A549 (cell line): ENCODE measurements around the gene SLC34A2. TPM values are rescaled to one million over a fixed set of nuclear protein-coding genes. Genes with fewer than 3 reads are reported as not detected.
"Not testable (repeated sequence)": the region's sequence is repeated elsewhere in the genome, so short reads cannot be mapped to it uniquely, and the experiment has no call there.

Source experiments
- ATAC-seq, 2 experiments: fragments of 200-7000 bp in 1 of 2; fragments of >200 bp in 1 of 2; cut with Nextera tagmentation in 1 of 2; cut with Tn5 transposase in 1 of 2; 3 replicates each; pipeline versions ENCODE4 v1.8.0 to v1.9.1; 2018 to 2020; ENCODE audit warnings: mild to moderate bottlenecking in 1 of 2, moderate library complexity in 1 of 2
- CTCF ChIA-PET: fragments of 300-600 bp; sonication (Branson Sonifier 250); formaldehyde crosslinking; extraction: SDS; loops from one replicate; lab custom pipeline; 2021; ENCODE audit warnings: antibody characterized with exemption, inconsistent platforms; lab: Yijun Ruan, JAX
- POLR2A ChIA-PET: fragments of 350-600 bp; formaldehyde crosslinking; extraction: SDS; loops from one replicate; lab custom pipeline; 2021; ENCODE audit warnings: antibody characterized with exemption, inconsistent platforms; lab: Yijun Ruan, JAX
- DNase-seq, 2 experiments: peaks; one replicate each; pipeline versions ENCODE4 v3.0.0 to v3.0.0-alpha.2; 2011 to 2016; ENCODE audit warnings: low read depth in 1 of 2, low spot score in 1 of 2
- FAIRE-seq: peaks from 2 replicates; lab custom pipeline; 2011; peaks lifted over from hg19 to GRCh38; lab: Jason Lieb, UNC
- H3K27ac ChIP-seq, 2 experiments: fragments of >200 bp; sonication (Bioruptor Twin); formaldehyde crosslinking; 3 replicates each; pipeline ENCODE4 v1.5.1; 2016 to 2017
- H3K4me1 ChIP-seq: fragments of >200 bp; sonication (Bioruptor Twin); formaldehyde crosslinking; 3 replicates; pipeline ENCODE4 v1.6.1; 2016
- H3K4me2 ChIP-seq: fragments of >200 bp; sonication (Bioruptor Twin); formaldehyde crosslinking; 3 replicates; pipeline ENCODE4 v1.6.1; 2016
- H3K4me3 ChIP-seq: fragments of >200 bp; sonication (Bioruptor Twin); formaldehyde crosslinking; 3 replicates; pipeline ENCODE4 v1.5.1; 2016
- H3K9me3 ChIP-seq: fragments of >200 bp; sonication (Bioruptor Twin); formaldehyde crosslinking; 3 replicates; pipeline ENCODE4 v1.6.1; 2016
- BHLHE40 ChIP-seq: IDR thresholded peaks from 2 replicates; pipeline ENCODE4 v1.6.1; 2012; ENCODE audit warnings: low read depth, low read length, inconsistent platforms
- CHD2 ChIP-seq: fragments of 150-350 bp; IDR thresholded peaks from 2 replicates; pipeline ENCODE4 v1.6.1; 2014; ENCODE audit warnings: low read length; ENCODE audit not compliant: partially characterized antibody
- CHD4 ChIP-seq: fragments of 200-600 bp; sonication (generic); IDR thresholded peaks from 2 replicates; pipeline ENCODE4 v1.6.1; 2016; ENCODE audit warnings: antibody characterized with exemption, mild to moderate bottlenecking, borderline replicate concordance
- EHMT2 ChIP-seq: fragments of 200-600 bp; sonication (generic); IDR thresholded peaks from 2 replicates; pipeline ENCODE4 v1.6.1; 2016; ENCODE audit warnings: antibody characterized with exemption, low read depth, mild to moderate bottlenecking, moderate library complexity
- HEYL ChIP-seq: fragments of 250-450 bp; sonication (Bioruptor Pico); IDR thresholded peaks from 2 replicates; pipeline ENCODE4 v1.8.0; 2021; ENCODE audit warnings: mild to moderate bottlenecking, moderate library complexity
- HOXB13 ChIP-seq: fragments of 250-450 bp; sonication (Bioruptor Pico); IDR thresholded peaks from 2 replicates; pipeline ENCODE4 v1.5.0; 2020; ENCODE audit warnings: low read depth, mild to moderate bottlenecking, moderate library complexity
- JUN ChIP-seq, 2 experiments: fragments of >200 bp; sonication (Bioruptor Twin); formaldehyde crosslinking; IDR thresholded peaks; 2 replicates in 1 of 2; 3 replicates in 1 of 2; pipeline ENCODE4 v1.6.1; 2016 to 2017
- KDM1A ChIP-seq: fragments of 200-600 bp; sonication (generic); IDR thresholded peaks from 2 replicates; pipeline ENCODE4 v1.6.1; 2016; ENCODE audit warnings: low read depth, mild to moderate bottlenecking
- POLR2A ChIP-seq: IDR thresholded peaks from 2 replicates; pipeline ENCODE4 v1.6.1; 2012; ENCODE audit warnings: mild to moderate bottlenecking, low read length
- RAD21 ChIP-seq, 2 experiments: fragments of >200 bp in 1 of 2; sonication (Bioruptor Twin) in 1 of 2; formaldehyde crosslinking in 1 of 2; IDR thresholded peaks in 1 of 2; conservative IDR thresholded peaks in 1 of 2; 2 replicates in 1 of 2; 3 replicates in 1 of 2; pipeline ENCODE4 v1.6.1; 2012 to 2018; ENCODE audit warnings: inconsistent platforms in 1 of 2
- TFCP2L1 ChIP-seq: fragments of 250-450 bp; sonication (Bioruptor Pico); IDR thresholded peaks from 2 replicates; pipeline ENCODE4 v1.5.0; 2021; ENCODE audit warnings: mild to moderate bottlenecking
- WGBS: methylation state at CpG from one replicate; pipeline ENCODE4 v1.1.6; 2017; ENCODE audit errors: missing lambda C conversion rate; 5-methylcytosine and 5-hydroxymethylcytosine counted together
- polyA plus RNA-seq, 4 experiments: library from polyadenylated mRNA; depleted of rRNA in 3 of 4; stranded (reverse); fragments of >200 nt; fragmentation: RNase III in 1 of 4; extraction: RNeasy Plus Mini Kit Qiagen cat#74134 plus additional on column Dnase treatment in 1 of 4; gene quantifications; 2 replicates in 3 of 4; 3 replicates in 1 of 4; pipeline ENCODE4 v1.2.3, GENCODE V29; 2011 to 2017
- TF ChIP-seq, protein P1 (sequence below): fragments of 200-600 bp; sonication (generic); IDR thresholded peaks from 2 replicates; pipeline ENCODE4 v1.6.1; 2016; ENCODE audit warnings: antibody characterized with exemption, mild to moderate bottlenecking, moderate library complexity
- TF ChIP-seq, protein P2 (sequence below): fragments of 250-450 bp; sonication (Bioruptor Pico); IDR thresholded peaks from 2 replicates; pipeline ENCODE4 v1.5.0; 2021; ENCODE audit warnings: mild to moderate bottlenecking, moderate library complexity, borderline replicate concordance
- TF ChIP-seq, protein P3 (sequence below): IDR thresholded peaks from 2 replicates; pipeline ENCODE4 v1.6.1; 2012
- TF ChIP-seq, protein P4 (sequence below): fragments of 150-350 bp; IDR thresholded peaks from 2 replicates; pipeline ENCODE4 v1.6.1; 2014; ENCODE audit warnings: low read depth, mild to moderate bottlenecking, low read length
- TF ChIP-seq, protein P5 (sequence below): fragments of 450-650 bp; IDR thresholded peaks from 2 replicates; pipeline ENCODE4 v1.6.1; 2014; ENCODE audit warnings: antibody characterized with exemption
- TF ChIP-seq, protein P6 (sequence below): IDR thresholded peaks from 2 replicates; pipeline ENCODE4 v1.6.1; 2012

The SLC34A2 gene
- polyA plus RNA-seq, 2 of the 4 experiments (the other 2 are of a cell fraction): 0.03 to 0.08 TPM

DNA sequence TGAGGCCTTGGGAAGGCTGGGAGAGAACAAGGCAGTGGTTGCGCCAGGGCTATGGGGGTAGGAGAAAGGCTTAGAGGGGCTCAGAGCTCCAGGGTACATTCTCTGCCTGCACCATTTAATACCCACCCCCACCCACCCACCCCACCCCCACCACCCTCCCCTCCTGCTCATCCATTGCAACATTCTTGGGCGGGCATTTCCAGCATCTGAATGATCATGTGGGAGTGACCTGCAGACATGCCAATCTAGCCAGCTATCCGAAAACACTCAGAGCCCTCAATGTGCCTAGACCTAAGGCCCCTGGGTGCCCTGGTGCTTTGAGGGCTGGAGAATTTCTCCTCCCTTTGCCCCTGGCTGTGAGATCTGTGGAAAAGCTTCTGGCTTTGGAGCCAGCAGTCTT lies 3.1 kb downstream of the SLC34A2 start:
- no peak for ATAC-seq
- POLR2A ChIA-PET: no interaction called here
- H3K27ac ChIP-seq: no peak overlapping the region
- no peaks in the 10 kb centered on the region for H3K9me3 ChIP-seq
- peaks cover 8% of the 10 kb centered on the region; the same call in 1 of the 3 replicates for H3K4me1 ChIP-seq
- no peak for FAIRE-seq
- H3K4me3 ChIP-seq: no peak overlapping the region
- WGBS: 88% methylated on average over 1 of the region's 3 CpGs
- TF ChIP-seq, protein P1, sequence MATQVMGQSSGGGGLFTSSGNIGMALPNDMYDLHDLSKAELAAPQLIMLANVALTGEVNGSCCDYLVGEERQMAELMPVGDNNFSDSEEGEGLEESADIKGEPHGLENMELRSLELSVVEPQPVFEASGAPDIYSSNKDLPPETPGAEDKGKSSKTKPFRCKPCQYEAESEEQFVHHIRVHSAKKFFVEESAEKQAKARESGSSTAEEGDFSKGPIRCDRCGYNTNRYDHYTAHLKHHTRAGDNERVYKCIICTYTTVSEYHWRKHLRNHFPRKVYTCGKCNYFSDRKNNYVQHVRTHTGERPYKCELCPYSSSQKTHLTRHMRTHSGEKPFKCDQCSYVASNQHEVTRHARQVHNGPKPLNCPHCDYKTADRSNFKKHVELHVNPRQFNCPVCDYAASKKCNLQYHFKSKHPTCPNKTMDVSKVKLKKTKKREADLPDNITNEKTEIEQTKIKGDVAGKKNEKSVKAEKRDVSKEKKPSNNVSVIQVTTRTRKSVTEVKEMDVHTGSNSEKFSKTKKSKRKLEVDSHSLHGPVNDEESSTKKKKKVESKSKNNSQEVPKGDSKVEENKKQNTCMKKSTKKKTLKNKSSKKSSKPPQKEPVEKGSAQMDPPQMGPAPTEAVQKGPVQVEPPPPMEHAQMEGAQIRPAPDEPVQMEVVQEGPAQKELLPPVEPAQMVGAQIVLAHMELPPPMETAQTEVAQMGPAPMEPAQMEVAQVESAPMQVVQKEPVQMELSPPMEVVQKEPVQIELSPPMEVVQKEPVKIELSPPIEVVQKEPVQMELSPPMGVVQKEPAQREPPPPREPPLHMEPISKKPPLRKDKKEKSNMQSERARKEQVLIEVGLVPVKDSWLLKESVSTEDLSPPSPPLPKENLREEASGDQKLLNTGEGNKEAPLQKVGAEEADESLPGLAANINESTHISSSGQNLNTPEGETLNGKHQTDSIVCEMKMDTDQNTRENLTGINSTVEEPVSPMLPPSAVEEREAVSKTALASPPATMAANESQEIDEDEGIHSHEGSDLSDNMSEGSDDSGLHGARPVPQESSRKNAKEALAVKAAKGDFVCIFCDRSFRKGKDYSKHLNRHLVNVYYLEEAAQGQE: no peak
- TF ChIP-seq TFCP2L1 (CRISPR knock-in tag) (no peak), RAD21 (conservative IDR thresholded peaks at IDR 0.05 in 1 of 2, IDR thresholded peaks at IDR 0.05 in 1 of 2) (no peak)
- no peak overlapping the region for H3K4me2 ChIP-seq
- no peak for DNase-seq
- CTCF ChIA-PET: interaction anchor here (0.6 kb wide), 1 partner anchor 327 kb away, joined by 3 read pairs; no protein-coding TSS in a partner anchor

DNA sequence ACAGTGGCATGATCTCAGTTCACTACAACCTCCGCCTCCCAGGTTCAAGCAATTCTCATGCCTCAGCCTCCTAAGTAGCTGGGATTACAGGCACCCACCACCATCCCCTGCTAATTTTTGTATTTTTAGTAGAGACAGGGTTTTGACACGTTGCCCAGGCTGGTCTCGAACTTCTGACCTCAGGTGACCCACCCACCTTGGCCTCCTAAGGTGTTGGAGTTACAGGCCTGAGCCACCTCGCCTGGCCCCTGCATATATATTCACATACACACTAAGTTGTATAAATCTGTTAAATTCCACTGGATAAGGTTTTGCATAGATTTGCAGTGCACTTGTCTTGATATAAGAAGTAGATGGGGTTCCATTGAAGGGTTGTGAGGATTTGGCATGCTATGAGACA lies 5.8 kb downstream of the SLC34A2 start:
- CTCF ChIA-PET, H3K27ac ChIP-seq, DNase-seq, H3K9me3 ChIP-seq, H3K4me3 ChIP-seq, H3K4me1 ChIP-seq, FAIRE-seq, H3K4me2 ChIP-seq, POLR2A ChIA-PET, ATAC-seq: not testable (repeated sequence)
- 57% methylated on average over 4 of the region's 4 CpGs for WGBS

DNA sequence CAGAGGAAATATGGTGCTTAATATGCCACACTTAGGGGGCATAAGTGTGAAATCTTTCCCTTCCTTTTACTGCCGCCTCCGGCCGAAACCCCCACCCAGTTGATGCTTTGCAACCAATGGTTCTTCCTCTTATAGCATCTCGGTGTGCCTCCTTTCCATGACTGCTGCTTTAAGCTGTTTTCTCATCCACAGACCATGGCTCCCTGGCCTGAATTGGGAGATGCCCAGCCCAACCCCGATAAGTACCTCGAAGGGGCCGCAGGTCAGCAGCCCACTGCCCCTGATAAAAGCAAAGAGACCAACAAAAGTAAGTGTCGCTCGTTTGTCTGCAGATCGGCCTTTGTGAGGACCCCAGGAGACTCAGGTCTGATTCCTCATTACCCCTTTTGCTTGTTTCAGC lies 6.7 kb downstream of the SLC34A2 start:
- no peaks in the 10 kb centered on the region for H3K4me1 ChIP-seq
- no peak overlapping the region for H3K4me3 ChIP-seq
- TF ChIP-seq, protein P2, sequence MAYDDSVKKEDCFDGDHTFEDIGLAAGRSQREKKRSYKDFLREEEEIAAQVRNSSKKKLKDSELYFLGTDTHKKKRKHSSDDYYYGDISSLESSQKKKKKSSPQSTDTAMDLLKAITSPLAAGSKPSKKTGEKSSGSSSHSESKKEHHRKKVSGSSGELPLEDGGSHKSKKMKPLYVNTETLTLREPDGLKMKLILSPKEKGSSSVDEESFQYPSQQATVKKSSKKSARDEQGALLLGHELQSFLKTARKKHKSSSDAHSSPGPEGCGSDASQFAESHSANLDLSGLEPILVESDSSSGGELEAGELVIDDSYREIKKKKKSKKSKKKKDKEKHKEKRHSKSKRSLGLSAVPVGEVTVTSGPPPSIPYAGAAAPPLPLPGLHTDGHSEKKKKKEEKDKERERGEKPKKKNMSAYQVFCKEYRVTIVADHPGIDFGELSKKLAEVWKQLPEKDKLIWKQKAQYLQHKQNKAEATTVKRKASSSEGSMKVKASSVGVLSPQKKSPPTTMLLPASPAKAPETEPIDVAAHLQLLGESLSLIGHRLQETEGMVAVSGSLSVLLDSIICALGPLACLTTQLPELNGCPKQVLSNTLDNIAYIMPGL (CRISPR knock-in tag): no peak
- TF ChIP-seq, protein P3, sequence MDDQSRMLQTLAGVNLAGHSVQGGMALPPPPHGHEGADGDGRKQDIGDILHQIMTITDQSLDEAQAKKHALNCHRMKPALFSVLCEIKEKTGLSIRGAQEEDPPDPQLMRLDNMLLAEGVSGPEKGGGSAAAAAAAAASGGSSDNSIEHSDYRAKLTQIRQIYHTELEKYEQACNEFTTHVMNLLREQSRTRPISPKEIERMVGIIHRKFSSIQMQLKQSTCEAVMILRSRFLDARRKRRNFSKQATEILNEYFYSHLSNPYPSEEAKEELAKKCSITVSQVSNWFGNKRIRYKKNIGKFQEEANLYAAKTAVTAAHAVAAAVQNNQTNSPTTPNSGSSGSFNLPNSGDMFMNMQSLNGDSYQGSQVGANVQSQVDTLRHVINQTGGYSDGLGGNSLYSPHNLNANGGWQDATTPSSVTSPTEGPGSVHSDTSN: no peak
- TF ChIP-seq POLR2A (no peak), JUN (IDR thresholded peaks at IDR 0.05) (no peak), EHMT2 (no peak), CHD4 (no peak), HOXB13 (CRISPR knock-in tag) (no peak), CHD2 (no peak), TFCP2L1 (CRISPR knock-in tag) (no peak), HEYL (no peak), BHLHE40 (no peak), KDM1A (no peak)
- TF ChIP-seq, protein P4, sequence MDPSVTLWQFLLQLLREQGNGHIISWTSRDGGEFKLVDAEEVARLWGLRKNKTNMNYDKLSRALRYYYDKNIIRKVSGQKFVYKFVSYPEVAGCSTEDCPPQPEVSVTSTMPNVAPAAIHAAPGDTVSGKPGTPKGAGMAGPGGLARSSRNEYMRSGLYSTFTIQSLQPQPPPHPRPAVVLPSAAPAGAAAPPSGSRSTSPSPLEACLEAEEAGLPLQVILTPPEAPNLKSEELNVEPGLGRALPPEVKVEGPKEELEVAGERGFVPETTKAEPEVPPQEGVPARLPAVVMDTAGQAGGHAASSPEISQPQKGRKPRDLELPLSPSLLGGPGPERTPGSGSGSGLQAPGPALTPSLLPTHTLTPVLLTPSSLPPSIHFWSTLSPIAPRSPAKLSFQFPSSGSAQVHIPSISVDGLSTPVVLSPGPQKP: no peak
- TF ChIP-seq, protein P5, sequence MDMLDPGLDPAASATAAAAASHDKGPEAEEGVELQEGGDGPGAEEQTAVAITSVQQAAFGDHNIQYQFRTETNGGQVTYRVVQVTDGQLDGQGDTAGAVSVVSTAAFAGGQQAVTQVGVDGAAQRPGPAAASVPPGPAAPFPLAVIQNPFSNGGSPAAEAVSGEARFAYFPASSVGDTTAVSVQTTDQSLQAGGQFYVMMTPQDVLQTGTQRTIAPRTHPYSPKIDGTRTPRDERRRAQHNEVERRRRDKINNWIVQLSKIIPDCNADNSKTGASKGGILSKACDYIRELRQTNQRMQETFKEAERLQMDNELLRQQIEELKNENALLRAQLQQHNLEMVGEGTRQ: no peak
- TF ChIP-seq, protein P6, sequence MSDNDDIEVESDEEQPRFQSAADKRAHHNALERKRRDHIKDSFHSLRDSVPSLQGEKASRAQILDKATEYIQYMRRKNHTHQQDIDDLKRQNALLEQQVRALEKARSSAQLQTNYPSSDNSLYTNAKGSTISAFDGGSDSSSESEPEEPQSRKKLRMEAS: no peak
- TF ChIP-seq, all 56 proteins: peak for 0
- WGBS: 96% methylated on average over 7 of the region's 10 CpGs
- Histone ChIP-seq H3K27ac (no peak overlapping the region), H3K4me2 (no peak overlapping the region), H3K9me3 (no peaks in the 10 kb centered on the region)
- FAIRE-seq (no peak), ATAC-seq (no peak), DNase-seq (no peak)
- CTCF ChIA-PET: no interaction called here
- POLR2A ChIA-PET: no interaction called here
